ENCODE results near the gene ABCC1.

ABCC1 gene

GRCh38 chr16:16021646-16021987 lies 72.2 kb downstream of the ABCC1 start:
- no peak for ATAC-seq

GRCh38 chr16:16021988-16022682 lies 72.7 kb downstream of the ABCC1 start:
- ATAC-seq, result no peak

- no peak for ATAC-seq
These were observed 73.3 kb downstream of the ABCC1 start for GRCh38 chr16:16022683-16023064.

- peak; percentile 82 to 84 for ATAC-seq
These were observed 76.0 kb downstream of the ABCC1 start for GRCh38 chr16:16025214-16025968.

GRCh38 chr16:16027728-16028310 lies 78.4 kb downstream of the ABCC1 start:
- no peak for ATAC-seq

GRCh38 chr16:16028311-16028999 lies 79.0 kb downstream of the ABCC1 start:
- ATAC-seq, result no peak

- ATAC-seq, result no peak
These were observed 80.1 kb downstream of the ABCC1 start for GRCh38 chr16:16029431-16030011.

GRCh38 chr16:16030449-16030848 lies 81.0 kb downstream of the ABCC1 start:
- ATAC-seq, result no peak

- no peak for ATAC-seq
These were observed 82.0 kb downstream of the ABCC1 start for GRCh38 chr16:16031401-16031800.

GRCh38 chr16:16032271-16032979 lies 83.0 kb downstream of the ABCC1 start:
- ATAC-seq, result no peak

- peak; percentile 83 to 96 for ATAC-seq
These were observed 83.8 kb downstream of the ABCC1 start for GRCh38 chr16:16033208-16033717.

GRCh38 chr16:16036359-16036792 lies 87.0 kb downstream of the ABCC1 start:
- no peak for ATAC-seq

- no peak for ATAC-seq
These were observed 88.1 kb downstream of the ABCC1 start for GRCh38 chr16:16037521-16037920.

GRCh38 chr16:16037970-16038369 lies 88.6 kb downstream of the ABCC1 start:
- ATAC-seq, result no peak

- ATAC-seq, result no peak
These were observed 89.5 kb downstream of the ABCC1 start for GRCh38 chr16:16038950-16039349.

- peak; percentile 48 to 65 for ATAC-seq
These were observed 91.9 kb downstream of the ABCC1 start for GRCh38 chr16:16041196-16041892.

GRCh38 chr16:16042076-16042475 lies 92.7 kb downstream of the ABCC1 start:
- no peak for ATAC-seq

- ATAC-seq, result no peak
These were observed 95.9 kb downstream of the ABCC1 start for GRCh38 chr16:16045296-16045695.

GRCh38 chr16:16045879-16046278 lies 96.5 kb downstream of the ABCC1 start:
- ATAC-seq, result no peak

- no peak for ATAC-seq
These were observed 98.3 kb downstream of the ABCC1 start for GRCh38 chr16:16047761-16048160.

- ATAC-seq, result no peak
These were observed 99.6 kb downstream of the ABCC1 start for GRCh38 chr16:16048904-16049582.
